ENCODE results near the gene L3MBTL4.

Gene L3MBTL4

GRCh38 chr18:6058941-6059340 lies 355.8 kb downstream of the L3MBTL4 start:
- peak; percentile 51 for DNase-seq
- Mint-ChIP-seq H3K4me3 (peak overlapping the region; percentile 56), H3K4me1 (peaks cover 59% of the 10 kb centered on the region), H3K9me3 (peaks cover 18% of the 10 kb centered on the region), H3K36me3 (ENCODE audit: low read depth) (no peaks in the 10 kb centered on the region), H3K27ac (peak overlapping the region; percentile 71), H3K27me3 (ENCODE audit: low read depth, poor library complexity) (peaks cover 4% of the 10 kb centered on the region)
- no peak for TF ChIP-seq CTCF (IDR thresholded peaks at IDR 0.05)

- no peak for DNase-seq
- no peak overlapping the region for H3K4me3 Mint-ChIP-seq
- H3K36me3 Mint-ChIP-seq (ENCODE audit: low read depth) = no peaks in the 10 kb centered on the region
- peaks cover 5% of the 10 kb centered on the region for H3K9me3 Mint-ChIP-seq
- peaks cover 4% of the 10 kb centered on the region for H3K27me3 Mint-ChIP-seq (ENCODE audit: low read depth, poor library complexity)
- TF ChIP-seq CTCF (IDR thresholded peaks at IDR 0.05) = no peak
- no peak overlapping the region for H3K27ac Mint-ChIP-seq
- peaks cover 59% of the 10 kb centered on the region for H3K4me1 Mint-ChIP-seq
Observed at GRCh38 chr18:6057604-6058003, 357.1 kb downstream of the L3MBTL4 start.

- no peak for TF ChIP-seq CTCF (IDR thresholded peaks at IDR 0.05)
- no peaks in the 10 kb centered on the region for H3K36me3 Mint-ChIP-seq (ENCODE audit: low read depth)
- peak overlapping the region; percentile 51 for H3K27ac Mint-ChIP-seq
- no peak for DNase-seq
- peaks cover 4% of the 10 kb centered on the region for H3K27me3 Mint-ChIP-seq (ENCODE audit: low read depth, poor library complexity)
- H3K9me3 Mint-ChIP-seq = no peaks in the 10 kb centered on the region
- no peak overlapping the region for H3K4me3 Mint-ChIP-seq
- peaks cover 59% of the 10 kb centered on the region for H3K4me1 Mint-ChIP-seq
Observed at GRCh38 chr18:6056171-6056910, 358.4 kb downstream of the L3MBTL4 start.

GRCh38 chr18:6055711-6056110 lies 359.0 kb downstream of the L3MBTL4 start:
- Mint-ChIP-seq H3K4me1 (peaks cover 59% of the 10 kb centered on the region), H3K27ac (peak overlapping the region; percentile 51)

GRCh38 chr18:6054256-6054842 lies 360.4 kb downstream of the L3MBTL4 start:
- Mint-ChIP-seq H3K36me3 (ENCODE audit: low read depth) (no peaks in the 10 kb centered on the region), H3K4me3 (no peak overlapping the region), H3K27me3 (ENCODE audit: low read depth, poor library complexity) (peaks cover 4% of the 10 kb centered on the region), H3K27ac (no peak overlapping the region), H3K9me3 (no peaks in the 10 kb centered on the region), H3K4me1 (peaks cover 50% of the 10 kb centered on the region)
- DNase-seq = no peak
- TF ChIP-seq CTCF (IDR thresholded peaks at IDR 0.05) = no peak

More at GRCh38 chr18:6055711-6056110, 359.0 kb downstream of the L3MBTL4 start:
- DNase-seq = no peak
- Mint-ChIP-seq H3K36me3 (ENCODE audit: low read depth) (no peaks in the 10 kb centered on the region), H3K27me3 (ENCODE audit: low read depth, poor library complexity) (peaks cover 4% of the 10 kb centered on the region), H3K9me3 (no peaks in the 10 kb centered on the region), H3K4me3 (no peak overlapping the region)
- no peak for TF ChIP-seq CTCF (IDR thresholded peaks at IDR 0.05)
